H9 (cell line): ENCODE data around the gene KDM4D. TPM values are rescaled to one million over a fixed set of nuclear protein-coding genes. Genes with fewer than 3 reads are reported as not detected.

Experiments
- DNase-seq: peaks from one replicate; pipeline ENCODE4 v3.0.0-alpha.2; 2017
- H2AFZ ChIP-seq: one replicate; pipeline ENCODE4 v1.6.1; 2013; ENCODE audit warnings: mild to moderate bottlenecking, low read length, control low read depth, moderate library complexity
- H2AK5ac ChIP-seq: 2 replicates; pipeline ENCODE4 v1.6.1; 2013; ENCODE audit warnings: low read length, control low read depth, mixed read lengths; ENCODE audit not compliant: insufficient read length
- H2BK120ac ChIP-seq: one replicate; pipeline ENCODE4 v1.6.1; 2013; ENCODE audit warnings: low read depth, mild to moderate bottlenecking, low read length, control low read depth, inconsistent platforms; ENCODE audit not compliant: poor library complexity, severe bottlenecking
- H2BK12ac ChIP-seq: 2 replicates; pipeline ENCODE4 v1.6.1; 2013; ENCODE audit warnings: low read length, control low read depth, mixed read lengths, low read depth; ENCODE audit not compliant: insufficient read length
- H2BK15ac ChIP-seq: 2 replicates; pipeline ENCODE4 v1.6.1; 2013; ENCODE audit warnings: low read depth, low read length, control low read depth
- H2BK20ac ChIP-seq: one replicate; pipeline ENCODE4 v1.6.1; 2013; ENCODE audit warnings: low read depth, mild to moderate bottlenecking, low read length, control low read depth, inconsistent platforms; ENCODE audit not compliant: poor library complexity, severe bottlenecking
- H2BK5ac ChIP-seq: 2 replicates; pipeline ENCODE4 v1.6.1; 2013; ENCODE audit warnings: low read length, control low read depth, mixed read lengths; ENCODE audit not compliant: insufficient read length
- H3K14ac ChIP-seq: 2 replicates; pipeline ENCODE4 v1.6.1; 2013; ENCODE audit warnings: low read length, control low read depth; ENCODE audit not compliant: insufficient read depth
- H3K18ac ChIP-seq: 2 replicates; pipeline ENCODE4 v1.6.1; 2013; ENCODE audit warnings: low read depth, mild to moderate bottlenecking, mixed read lengths, low read length, control low read depth; ENCODE audit not compliant: insufficient read length
- H3K23ac ChIP-seq: 2 replicates; pipeline ENCODE4 v1.6.1; 2013; ENCODE audit warnings: low read length, control low read depth, mixed read lengths, low read depth; ENCODE audit not compliant: insufficient read length
- H3K23me2 ChIP-seq: 2 replicates; pipeline ENCODE4 v1.6.1; 2013; ENCODE audit warnings: low read depth, mild to moderate bottlenecking, mixed read lengths, low read length, control low read depth; ENCODE audit not compliant: insufficient read length, poor library complexity, severe bottlenecking
- H3K27ac ChIP-seq: 2 replicates; pipeline ENCODE4 v1.5.1; 2013; ENCODE audit warnings: low read length, control low read depth, mixed read lengths, low read depth; ENCODE audit not compliant: insufficient read length
- H3K27me3 ChIP-seq: 2 replicates; pipeline ENCODE4 v1.6.1; 2013; ENCODE audit warnings: low read length, control low read depth, inconsistent platforms; ENCODE audit not compliant: insufficient read depth
- H3K4ac ChIP-seq: 2 replicates; pipeline ENCODE4 v1.6.1; 2013; ENCODE audit warnings: low read depth, mild to moderate bottlenecking, control low read depth, inconsistent platforms, low read length, moderate library complexity
- H3K4me1 ChIP-seq: 2 replicates; pipeline ENCODE4 v1.6.1; 2013; ENCODE audit warnings: low read length, control low read depth, inconsistent platforms; ENCODE audit not compliant: insufficient read depth
- H3K4me2 ChIP-seq: 2 replicates; pipeline ENCODE4 v1.6.1; 2013; ENCODE audit warnings: low read length, control low read depth, mixed read lengths; ENCODE audit not compliant: insufficient read length, insufficient read depth
- H3K56ac ChIP-seq: 2 replicates; pipeline ENCODE4 v1.6.1; 2013; ENCODE audit warnings: low read depth, mild to moderate bottlenecking, mixed read lengths, low read length, control low read depth; ENCODE audit not compliant: insufficient read length
- H3K79me1 ChIP-seq: 2 replicates; pipeline ENCODE4 v1.6.1; 2013; ENCODE audit warnings: low read depth, mild to moderate bottlenecking, moderate library complexity, low read length, control low read depth, inconsistent platforms; ENCODE audit not compliant: insufficient read depth, poor library complexity, severe bottlenecking
- H3K79me2 ChIP-seq: 2 replicates; pipeline ENCODE4 v1.6.1; 2013; ENCODE audit warnings: low read length, control low read depth, inconsistent platforms; ENCODE audit not compliant: insufficient read depth
- H3K9ac ChIP-seq: 2 replicates; pipeline ENCODE4 v1.6.1; 2013; ENCODE audit warnings: low read length, control low read depth, mixed read lengths; ENCODE audit not compliant: insufficient read length; ENCODE audit errors: extremely low read depth
- H3K9me3 ChIP-seq: one replicate; pipeline ENCODE4 v1.6.1; 2013; ENCODE audit warnings: low read depth, low read length, inconsistent platforms; ENCODE audit not compliant: control insufficient read depth
- H3T11ph ChIP-seq: one replicate; pipeline ENCODE4 v1.6.1; 2013; ENCODE audit warnings: mild to moderate bottlenecking, low read length, control low read depth, inconsistent platforms
- H4K20me1 ChIP-seq: one replicate; pipeline ENCODE4 v1.6.1; 2013; ENCODE audit not compliant: control insufficient read depth, insufficient read length, insufficient read depth
- H4K5ac ChIP-seq: 2 replicates; pipeline ENCODE4 v1.6.1; 2013; ENCODE audit warnings: low read depth, mild to moderate bottlenecking, mixed read lengths, low read length, control low read depth; ENCODE audit not compliant: insufficient read length
- H4K8ac ChIP-seq: replicated peaks from 2 replicates; pipeline ENCODE4 v1.6.1; 2013; ENCODE audit warnings: low read length, control low read depth, mixed read lengths, low read depth; ENCODE audit not compliant: insufficient read length
- H4K91ac ChIP-seq: 2 replicates; pipeline ENCODE4 v1.6.1; 2013; ENCODE audit warnings: low read depth, mild to moderate bottlenecking, moderate library complexity, mixed read lengths, low read length, control low read depth; ENCODE audit not compliant: insufficient read length
- H3K27ac Mint-ChIP-seq, 3 experiments: 2 replicates in 2 of 3; 3 replicates in 1 of 3; pipeline ENCODE4 v1.8.0; 2020 to 2021; ENCODE audit warnings: mixed read lengths in 3 of 3, mild to moderate bottlenecking in 1 of 3, moderate library complexity in 1 of 3
- H3K27me3 Mint-ChIP-seq: 2 replicates; pipeline ENCODE4 v1.8.0; 2021; ENCODE audit warnings: low read depth, mild to moderate bottlenecking, moderate library complexity, mixed read lengths
- H3K36me3 Mint-ChIP-seq, 3 experiments: 2 replicates in 2 of 3; 3 replicates in 1 of 3; pipeline ENCODE4 v1.8.0; 2020 to 2021; ENCODE audit warnings: low read depth in 3 of 3, mixed read lengths in 3 of 3; ENCODE audit not compliant: insufficient read depth in 1 of 3
- H3K4me1 Mint-ChIP-seq, 2 experiments: 2 replicates each; pipeline ENCODE4 v1.8.0; 2020; ENCODE audit warnings: mixed read lengths in 2 of 2
- H3K4me3 Mint-ChIP-seq, 2 experiments: 2 replicates in 1 of 2; 3 replicates in 1 of 2; pipeline ENCODE4 v1.8.0; 2020 to 2021; ENCODE audit warnings: mild to moderate bottlenecking in 2 of 2, mixed read lengths in 2 of 2, moderate library complexity in 1 of 2
- H3K9me3 Mint-ChIP-seq, 2 experiments: 2 replicates in 1 of 2; 3 replicates in 1 of 2; pipeline ENCODE4 v1.8.0; 2020; ENCODE audit warnings: mild to moderate bottlenecking in 2 of 2, mixed read lengths in 2 of 2, moderate library complexity in 1 of 2
- WGBS: extraction: QIAGEN DNeasy Blood & Tissue Kit; methylation state at CpG from one replicate; pipeline ENCODE4 v1.1.7; 2013; ENCODE audit warnings: missing lambda C conversion rate, low lambda C conversion rate, mixed read lengths; ENCODE audit not compliant: insufficient read length; ENCODE audit errors: extremely low coverage; 5-methylcytosine and 5-hydroxymethylcytosine counted together
- total RNA-seq: library from RNA; stranded (reverse); gene quantifications from 2 replicates; pipeline ENCODE4 v1.2.1, GENCODE V29; 2021
- TF ChIP-seq, protein P1 (sequence below): fragments of 200-600 bp; sonication (generic); conservative IDR thresholded peaks from 3 replicates; pipeline ENCODE4 v1.8.0; 2021; ENCODE audit warnings: antibody characterized with exemption, mild to moderate bottlenecking

KDM4D gene
- total RNA-seq, 1 experiment from 2014 or later = 1.9 TPM

DNA sequence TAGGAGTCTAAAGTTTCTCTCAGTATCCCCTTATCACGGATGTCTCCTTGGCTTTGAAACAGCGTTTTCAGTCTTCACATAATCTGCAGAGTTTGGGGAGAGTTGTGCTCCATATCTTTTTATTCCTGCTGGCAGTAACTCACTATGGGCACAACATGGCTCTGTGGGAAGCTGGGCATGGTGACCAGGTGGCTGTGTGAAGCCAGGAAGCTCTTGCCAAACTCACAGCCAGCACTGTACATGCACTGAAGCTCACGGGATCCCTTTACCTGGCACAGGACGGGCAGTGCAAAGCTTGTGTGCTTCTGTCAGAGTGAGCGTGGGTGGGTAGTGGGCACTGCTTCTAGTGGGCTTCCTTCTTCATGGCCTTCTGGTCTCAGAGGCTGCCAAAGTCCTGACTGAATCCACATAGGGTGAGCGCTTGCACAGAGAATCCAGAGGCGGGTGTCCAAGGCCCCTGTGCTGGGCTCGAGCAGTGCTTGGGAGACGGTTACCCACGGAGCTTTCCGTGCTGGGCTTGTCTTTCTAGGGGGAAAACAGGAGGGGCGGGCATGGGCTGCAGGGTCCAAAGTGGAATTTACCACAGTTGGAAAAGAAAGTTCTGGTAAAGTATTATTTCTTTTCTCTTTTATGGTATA lies 40.8 kb downstream of the KDM4D start:
- TF ChIP-seq, protein P1, sequence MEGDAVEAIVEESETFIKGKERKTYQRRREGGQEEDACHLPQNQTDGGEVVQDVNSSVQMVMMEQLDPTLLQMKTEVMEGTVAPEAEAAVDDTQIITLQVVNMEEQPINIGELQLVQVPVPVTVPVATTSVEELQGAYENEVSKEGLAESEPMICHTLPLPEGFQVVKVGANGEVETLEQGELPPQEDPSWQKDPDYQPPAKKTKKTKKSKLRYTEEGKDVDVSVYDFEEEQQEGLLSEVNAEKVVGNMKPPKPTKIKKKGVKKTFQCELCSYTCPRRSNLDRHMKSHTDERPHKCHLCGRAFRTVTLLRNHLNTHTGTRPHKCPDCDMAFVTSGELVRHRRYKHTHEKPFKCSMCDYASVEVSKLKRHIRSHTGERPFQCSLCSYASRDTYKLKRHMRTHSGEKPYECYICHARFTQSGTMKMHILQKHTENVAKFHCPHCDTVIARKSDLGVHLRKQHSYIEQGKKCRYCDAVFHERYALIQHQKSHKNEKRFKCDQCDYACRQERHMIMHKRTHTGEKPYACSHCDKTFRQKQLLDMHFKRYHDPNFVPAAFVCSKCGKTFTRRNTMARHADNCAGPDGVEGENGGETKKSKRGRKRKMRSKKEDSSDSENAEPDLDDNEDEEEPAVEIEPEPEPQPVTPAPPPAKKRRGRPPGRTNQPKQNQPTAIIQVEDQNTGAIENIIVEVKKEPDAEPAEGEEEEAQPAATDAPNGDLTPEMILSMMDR = no peak
- no peak overlapping the region for H2BK12ac ChIP-seq

More for the DNA sequence above, 40.8 kb downstream of the KDM4D start:
- Histone ChIP-seq H2BK120ac (no peak overlapping the region), H3K27ac (no peak overlapping the region), H3K79me1 (no peaks in the 10 kb centered on the region), H3K4me2 (no peak overlapping the region), H3K27me3 (no peaks in the 10 kb centered on the region), H3K14ac (no peak overlapping the region; the same call in 1 of the 2 replicates), H4K8ac (no peak overlapping the region), H3K79me2 (no peaks in the 10 kb centered on the region), H2BK5ac (no peak overlapping the region), H4K91ac (no peak overlapping the region), H3K4me1 (no peaks in the 10 kb centered on the region), H3K9ac (no peak overlapping the region), H2AFZ (no peak overlapping the region), H2AK5ac (no peak overlapping the region), H2BK20ac (no peak overlapping the region), H3K23ac (no peak overlapping the region), H3T11ph (no peak overlapping the region), H3K23me2 (no peaks in the 10 kb centered on the region), H3K9me3 (no peaks in the 10 kb centered on the region), H2BK15ac (no peak overlapping the region), H3K18ac (no peak overlapping the region), H4K5ac (no peak overlapping the region), H3K56ac (no peak overlapping the region), H3K4ac (no peak overlapping the region), H4K20me1 (no peaks in the 10 kb centered on the region)
- no peaks in the 10 kb centered on the region for H3K4me1 Mint-ChIP-seq
- WGBS = no CpG with 5 or more reads among the region's 12 CpGs
- peaks cover 12% of the 10 kb centered on the region for H3K27me3 Mint-ChIP-seq
- no peak for DNase-seq
- no peak overlapping the region for H3K27ac Mint-ChIP-seq
- no peaks in the 10 kb centered on the region for H3K36me3 Mint-ChIP-seq
- H3K9me3 Mint-ChIP-seq = no peaks in the 10 kb centered on the region
- H3K4me3 Mint-ChIP-seq = no peak overlapping the region
